Adipocyte (in vitro differentiated cells): ENCODE results near the gene SLC39A11.

Experiments
- DNase-seq: peaks from one replicate; pipeline ENCODE4 v3.0.0-alpha.2; 2015; ENCODE audit warnings: low read depth
- H3K27me3 ChIP-seq: replicated peaks from 2 replicates; pipeline ENCODE4 v1.7.0; 2013; ENCODE audit warnings: mild to moderate bottlenecking, low read length, moderate library complexity; ENCODE audit not compliant: control insufficient read depth, insufficient read depth
- H3K36me3 ChIP-seq: 2 replicates; pipeline ENCODE4 v1.7.0; 2013; ENCODE audit warnings: low read length, mild to moderate bottlenecking, moderate library complexity; ENCODE audit not compliant: control insufficient read depth, insufficient read depth, severe bottlenecking
- H3K4me1 ChIP-seq: 2 replicates; pipeline ENCODE4 v1.7.0; 2013; ENCODE audit warnings: mild to moderate bottlenecking, low read length, moderate library complexity; ENCODE audit not compliant: control insufficient read depth, insufficient read depth
- H3K4me3 ChIP-seq: 2 replicates; pipeline ENCODE4 v1.7.0; 2013; ENCODE audit warnings: mild to moderate bottlenecking, low read length, moderate library complexity
- H3K9ac ChIP-seq: 2 replicates; pipeline ENCODE4 v1.7.0; 2013; ENCODE audit warnings: mild to moderate bottlenecking, low read length, moderate library complexity
- H3K9me3 ChIP-seq: 2 replicates; pipeline ENCODE4 v1.7.0; 2013; ENCODE audit warnings: mild to moderate bottlenecking, low read length, moderate library complexity; ENCODE audit not compliant: control insufficient read depth

The SLC39A11 gene

GRCh38 chr17:72853440-72854415 is 238.8 kb downstream of the SLC39A11 start:
- no peak for DNase-seq
- Histone ChIP-seq H3K27me3 (no peaks in the 10 kb centered on the region), H3K4me1 (peaks cover 3% of the 10 kb centered on the region), H3K9ac (no peak overlapping the region), H3K4me3 (no peak overlapping the region), H3K9me3 (peaks cover 3% of the 10 kb centered on the region), H3K36me3 (no peaks in the 10 kb centered on the region)

- no peak for DNase-seq
- Histone ChIP-seq H3K4me1 (peaks cover 3% of the 10 kb centered on the region), H3K9me3 (no peaks in the 10 kb centered on the region), H3K36me3 (no peaks in the 10 kb centered on the region), H3K4me3 (no peak overlapping the region), H3K9ac (no peak overlapping the region), H3K27me3 (no peaks in the 10 kb centered on the region)
Observed at GRCh38 chr17:72852277-72852938, 240.1 kb downstream of the SLC39A11 start.

GRCh38 chr17:72850410-72851118 is 241.9 kb downstream of the SLC39A11 start:
- no peaks in the 10 kb centered on the region for H3K4me1 ChIP-seq
- no peaks in the 10 kb centered on the region for H3K9me3 ChIP-seq
- H3K9ac ChIP-seq, result no peak overlapping the region
- peak; percentile 14 for DNase-seq
- no peaks in the 10 kb centered on the region for H3K27me3 ChIP-seq
- H3K4me3 ChIP-seq, result no peak overlapping the region
- H3K36me3 ChIP-seq, result no peaks in the 10 kb centered on the region

- H3K4me1 ChIP-seq, result no peaks in the 10 kb centered on the region
- H3K9me3 ChIP-seq, result no peaks in the 10 kb centered on the region
- no peaks in the 10 kb centered on the region for H3K36me3 ChIP-seq
- no peaks in the 10 kb centered on the region for H3K27me3 ChIP-seq
- H3K9ac ChIP-seq, result no peak overlapping the region
- no peak overlapping the region for H3K4me3 ChIP-seq
- DNase-seq, result no peak
Observed at GRCh38 chr17:72846399-72846798, 246.1 kb downstream of the SLC39A11 start.

GRCh38 chr17:72843591-72843990 is 248.9 kb downstream of the SLC39A11 start:
- Histone ChIP-seq H3K36me3 (no peaks in the 10 kb centered on the region), H3K4me1 (peaks cover 2% of the 10 kb centered on the region), H3K9me3 (no peaks in the 10 kb centered on the region), H3K27me3 (no peaks in the 10 kb centered on the region), H3K4me3 (no peak overlapping the region), H3K9ac (no peak overlapping the region)
- DNase-seq, result no peak

DNA sequence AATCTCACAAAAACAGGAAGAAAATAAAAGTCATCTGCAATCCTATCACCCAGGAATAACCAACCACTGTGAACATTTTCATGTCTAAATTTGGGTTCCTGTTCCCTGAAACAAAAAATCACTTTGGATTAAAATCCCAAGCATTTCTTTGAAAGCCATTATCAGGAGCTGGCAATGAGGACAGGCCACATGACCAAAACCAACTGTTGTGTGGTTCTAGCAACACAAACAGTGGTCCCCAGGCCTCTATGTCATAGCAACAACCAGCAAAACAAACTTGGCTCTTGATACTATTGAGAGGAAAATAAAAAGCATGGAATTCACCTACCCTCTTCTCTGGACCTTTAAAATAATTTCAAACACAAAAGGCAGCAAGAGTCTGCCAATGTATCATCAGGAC is 252.5 kb downstream of the SLC39A11 start:
- Histone ChIP-seq H3K9ac (no peak overlapping the region), H3K4me3 (no peak overlapping the region), H3K36me3 (no peaks in the 10 kb centered on the region), H3K9me3 (no peaks in the 10 kb centered on the region), H3K4me1 (peaks cover 8% of the 10 kb centered on the region), H3K27me3 (no peaks in the 10 kb centered on the region)
- no peak for DNase-seq

- no peaks in the 10 kb centered on the region for H3K27me3 ChIP-seq
- H3K4me3 ChIP-seq, result no peak overlapping the region
- DNase-seq, result no peak
- no peaks in the 10 kb centered on the region for H3K36me3 ChIP-seq
- peaks cover 8% of the 10 kb centered on the region for H3K4me1 ChIP-seq
- no peak overlapping the region for H3K9ac ChIP-seq
- H3K9me3 ChIP-seq, result no peaks in the 10 kb centered on the region
Observed at GRCh38 chr17:72839131-72839725, 253.3 kb downstream of the SLC39A11 start.

GRCh38 chr17:72838581-72838980 is 253.9 kb downstream of the SLC39A11 start:
- Histone ChIP-seq H3K27me3 (no peaks in the 10 kb centered on the region), H3K9ac (no peak overlapping the region), H3K4me1 (peaks cover 8% of the 10 kb centered on the region), H3K9me3 (no peaks in the 10 kb centered on the region), H3K36me3 (no peaks in the 10 kb centered on the region), H3K4me3 (no peak overlapping the region)
- no peak for DNase-seq

- no peak overlapping the region for H3K4me3 ChIP-seq
- H3K36me3 ChIP-seq, result no peaks in the 10 kb centered on the region
- no peak for DNase-seq
- no peak overlapping the region for H3K9ac ChIP-seq
- no peaks in the 10 kb centered on the region for H3K27me3 ChIP-seq
- H3K9me3 ChIP-seq, result no peaks in the 10 kb centered on the region
- H3K4me1 ChIP-seq, result peaks cover 8% of the 10 kb centered on the region
Observed at GRCh38 chr17:72838068-72838467, 254.4 kb downstream of the SLC39A11 start.

DNA sequence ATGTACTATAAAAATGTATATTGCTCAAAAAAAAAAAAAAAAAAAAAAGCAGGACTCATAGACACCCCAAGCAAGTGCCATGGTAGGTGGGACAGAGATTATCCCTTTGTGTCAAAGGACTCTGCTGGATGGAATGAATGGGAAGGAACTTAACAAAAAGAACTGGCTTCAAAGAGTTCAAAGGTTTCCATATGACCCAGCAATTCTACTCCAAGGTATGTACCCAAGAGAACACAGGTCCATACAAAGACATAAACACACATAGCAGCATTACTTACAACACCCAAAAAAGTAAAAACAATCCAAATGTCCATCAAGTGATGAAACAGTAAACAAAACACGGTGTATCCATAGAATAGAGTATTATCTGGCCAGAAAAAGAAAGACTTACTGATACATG is 255.2 kb downstream of the SLC39A11 start:
- no peaks in the 10 kb centered on the region for H3K36me3 ChIP-seq
- H3K27me3 ChIP-seq, result no peaks in the 10 kb centered on the region
- DNase-seq, result no peak

More for the DNA sequence above, 255.2 kb downstream of the SLC39A11 start:
- Histone ChIP-seq H3K4me3 (no peak overlapping the region), H3K9ac (no peak overlapping the region), H3K9me3 (no peaks in the 10 kb centered on the region), H3K4me1 (peaks cover 8% of the 10 kb centered on the region)
